Retinal pigment epithelial cell (primary cell): Measurements from ENCODE around the gene DCBLD1.

ENCODE experiments used
- DNase-seq: peaks from one replicate; pipeline ENCODE4 v3.0.0-alpha.2; 2010; ENCODE audit warnings: low read depth
- H3K4me3 ChIP-seq: 2 replicates; pipeline ENCODE4 v1.5.1; 2011; ENCODE audit warnings: mild to moderate bottlenecking, low read length, control low read depth, moderate library complexity
- CTCF ChIP-seq: conservative IDR thresholded peaks from 2 replicates; pipeline ENCODE4 v1.5.1; 2011; ENCODE audit warnings: low read depth, low read length, control low read depth, inconsistent platforms

Gene DCBLD1

GRCh38 chr6:117472667-117473066 lies 9.8 kb upstream of the DCBLD1 start:
- no peak overlapping the region for H3K4me3 ChIP-seq
- no peak for DNase-seq
- no peak for TF ChIP-seq CTCF

- no peak for TF ChIP-seq CTCF
- no peak overlapping the region for H3K4me3 ChIP-seq
- no peak for DNase-seq
Measured at GRCh38 chr6:117473401-117473800, 9.1 kb upstream of the DCBLD1 start.

GRCh38 chr6:117477988-117478852 lies 4.3 kb upstream of the DCBLD1 start:
- H3K4me3 ChIP-seq: no peak overlapping the region
- TF ChIP-seq CTCF: no peak
- DNase-seq: no peak

GRCh38 chr6:117478853-117479231 lies 3.6 kb upstream of the DCBLD1 start:
- H3K4me3 ChIP-seq: no peak overlapping the region
- TF ChIP-seq CTCF: no peak
- no peak for DNase-seq

- no peak overlapping the region for H3K4me3 ChIP-seq
Measured at GRCh38 chr6:117480651-117481050, 1.8 kb upstream of the DCBLD1 start.

GRCh38 chr6:117481278-117481925 lies 1.1 kb upstream of the DCBLD1 start:
- no peak for DNase-seq
- no peak for TF ChIP-seq CTCF
- no peak overlapping the region for H3K4me3 ChIP-seq

More at GRCh38 chr6:117480651-117481050, 1.8 kb upstream of the DCBLD1 start:
- no peak for DNase-seq
- TF ChIP-seq CTCF: no peak

GRCh38 chr6:117481926-117482239 lies 591 bp upstream of the DCBLD1 start:
- TF ChIP-seq CTCF: no peak
- H3K4me3 ChIP-seq: peak overlapping the region; percentile 85
- no peak for DNase-seq
